NCI-H2196 treated with DMSO at 0.1 percent for 48 hours (cell line): Measurements from ENCODE around the gene SAT2.

Experiments
- DNase-seq: peaks from one replicate; lab custom pipeline; 2025; ENCODE audit not compliant: unreplicated experiment; lab: John Stamatoyannopoulos, UW

SAT2 gene

DNA sequence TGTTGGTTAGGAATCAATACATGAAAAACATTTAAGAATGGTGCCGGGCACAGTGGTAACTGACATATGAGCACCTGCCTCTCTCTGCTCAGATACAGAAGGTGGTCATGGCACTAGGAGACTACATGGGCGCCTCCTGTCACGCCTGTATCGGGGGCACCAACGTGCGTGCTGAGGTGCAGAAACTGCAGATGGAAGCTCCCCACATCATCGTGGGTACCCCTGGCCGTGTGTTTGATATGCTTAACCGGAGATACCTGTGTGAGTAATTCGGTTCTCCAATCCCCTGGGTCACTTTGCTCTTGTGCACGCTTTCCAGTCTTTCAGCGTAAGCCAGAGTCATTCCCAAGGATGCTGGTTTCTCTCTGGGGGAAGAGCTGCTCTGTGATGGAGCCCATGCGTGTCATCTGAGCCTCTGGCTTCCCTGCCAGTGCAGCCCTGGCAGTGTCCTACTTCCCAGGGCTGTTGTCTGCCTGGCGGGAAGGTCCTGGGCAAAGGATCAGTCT is 51.1 kb downstream of the SAT2 start:
- no peak for DNase-seq
